K562 (cell line): Measurements from ENCODE around the gene TCF12. TPM values are rescaled to one million over a fixed set of nuclear protein-coding genes. Genes with fewer than 3 reads are reported as not detected.

ENCODE experiments used
- ATAC-seq: fragments of 200-7000 bp; cut with Tn5 transposase; 3 replicates; pipeline ENCODE4 v1.9.1; 2020; ENCODE audit warnings: moderate library complexity
- BruUV-seq: library from RNA; stranded (reverse); fragments of 400-500 nt; replicated peaks from 2 replicates; lab custom pipeline; 2021; lab: Mats Ljungman, UMichigan
- CTCF ChIA-PET: fragments of 300-600 bp; formaldehyde crosslinking; extraction: SDS; loops from one replicate; lab custom pipeline; 2021; ENCODE audit warnings: low intra/inter-chr PET ratio; lab: Yijun Ruan, JAX
- POLR2A ChIA-PET: fragments of 300-600, 350-650 bp; sonication (Branson Sonifier 250); formaldehyde crosslinking; extraction: SDS; loops from one replicate; lab custom pipeline; 2021; ENCODE audit warnings: antibody characterized with exemption, inconsistent platforms; lab: Yijun Ruan, JAX
- DNase-seq, 4 experiments: peaks; one replicate each; pipeline versions ENCODE4 v3.0.0 to v3.0.0-alpha.2; 2011 to 2018; ENCODE audit warnings: low spot score in 3 of 4, mixed read lengths in 3 of 4; ENCODE audit errors: extremely low read depth in 1 of 4
- FAIRE-seq: peaks from 2 replicates; lab custom pipeline; 2011; peaks lifted over from hg19 to GRCh38; lab: Jason Lieb, UNC
- H2AFZ ChIP-seq: 2 replicates; pipeline ENCODE4 v1.6.0; 2011; ENCODE audit warnings: low read depth, low read length, control low read depth, inconsistent platforms
- H3K27ac ChIP-seq: fragments of 200-600 bp; 3 replicates; pipeline ENCODE4 v1.8.0; 2011; ENCODE audit warnings: low read depth, mild to moderate bottlenecking, control low read depth, inconsistent platforms, low read length, moderate library complexity, mixed read lengths; ENCODE audit errors: extremely low read depth
- H3K27me3 ChIP-seq, 2 experiments: fragments of 300-600 bp in 1 of 2; 2 replicates in 1 of 2; 3 replicates in 1 of 2; pipeline versions ENCODE4 v1.6.0 to v1.8.0; 2011; ENCODE audit warnings: inconsistent platforms in 2 of 2, low read length in 2 of 2, mild to moderate bottlenecking in 1 of 2, mixed read lengths in 1 of 2, moderate library complexity in 1 of 2; ENCODE audit not compliant: control insufficient read depth in 2 of 2, insufficient read depth in 2 of 2
- H3K36me3 ChIP-seq: fragments of 300-600 bp; 3 replicates; pipeline ENCODE4 v1.8.0; 2011; ENCODE audit warnings: mild to moderate bottlenecking, low read length, inconsistent platforms; ENCODE audit not compliant: control insufficient read depth, insufficient read depth
- H3K4me1 ChIP-seq, 2 experiments: fragments of 200-600 bp in 1 of 2; replicated peaks in 1 of 2; 2 replicates in 1 of 2; 3 replicates in 1 of 2; pipeline versions ENCODE4 v1.5.1 to v1.8.0; 2011; ENCODE audit warnings: inconsistent platforms in 2 of 2, low read length in 2 of 2, mild to moderate bottlenecking in 1 of 2, mixed read lengths in 1 of 2, moderate library complexity in 1 of 2; ENCODE audit not compliant: control insufficient read depth in 2 of 2, insufficient read depth in 2 of 2
- H3K4me2 ChIP-seq: 2 replicates; pipeline ENCODE4 v1.6.1; 2011; ENCODE audit warnings: low read length, control low read depth, inconsistent platforms, mixed read lengths; ENCODE audit not compliant: insufficient read depth
- H3K4me3 ChIP-seq: fragments of 200-600 bp; sonication (generic), shearing (Covaris generic); 2 replicates; pipeline ENCODE4 v1.5.1; 2016; ENCODE audit warnings: control low read depth, inconsistent platforms
- H3K79me2 ChIP-seq: fragments of 200-600 bp; 3 replicates; pipeline ENCODE4 v1.8.0; 2011; ENCODE audit warnings: low read length, inconsistent platforms; ENCODE audit not compliant: control insufficient read depth, insufficient read depth
- H3K9ac ChIP-seq, 2 experiments: 2 replicates each; pipeline versions ENCODE4 v1.6.0 to v1.6.1; 2011; ENCODE audit warnings: low read depth in 2 of 2, low read length in 2 of 2, control low read depth in 1 of 2, inconsistent platforms in 1 of 2, mild to moderate bottlenecking in 1 of 2, mixed read lengths in 1 of 2; ENCODE audit not compliant: insufficient read depth in 1 of 2
- H3K9me1 ChIP-seq: one replicate; pipeline ENCODE4 v1.6.0; 2011; ENCODE audit warnings: inconsistent platforms, mild to moderate bottlenecking, low read length, moderate library complexity; ENCODE audit not compliant: control insufficient read depth, insufficient read depth
- H3K9me3 ChIP-seq: replicated peaks from 2 replicates; pipeline ENCODE4 v1.5.1; 2011; ENCODE audit warnings: low read depth, low read length, inconsistent platforms; ENCODE audit not compliant: control insufficient read depth, insufficient read depth
- H4K20me1 ChIP-seq: replicated peaks from 2 replicates; pipeline ENCODE4 v1.6.1; 2011; ENCODE audit warnings: low read length, inconsistent platforms, mixed read lengths; ENCODE audit not compliant: control insufficient read depth, insufficient read depth
- CBX5 ChIP-seq: IDR thresholded peaks from 2 replicates; pipeline ENCODE4 v1.6.1; 2014; ENCODE audit warnings: low read depth, borderline replicate concordance
- ESRRA ChIP-seq: fragments of 450-650 bp; IDR thresholded peaks from 2 replicates; pipeline ENCODE4 v1.6.1; 2014; ENCODE audit warnings: low read depth, mild to moderate bottlenecking, moderate library complexity, borderline replicate concordance
- FUS ChIP-seq: fragments of 200-400 bp; formaldehyde crosslinking; optimal IDR thresholded peaks from 2 replicates; pipeline ENCODE3; 2017; ENCODE audit warnings: low read depth, low read length
- HIVEP1 ChIP-seq: fragments of 250-450 bp; sonication (Bioruptor Pico); IDR thresholded peaks from 2 replicates; pipeline ENCODE4 v1.4.0; 2020; ENCODE audit warnings: mild to moderate bottlenecking
- HSF4 ChIP-seq: fragments of 250-450 bp; sonication (Bioruptor Pico); IDR thresholded peaks from 2 replicates; pipeline ENCODE4 v2.1.2; 2022; ENCODE audit warnings: mild to moderate bottlenecking, moderate library complexity, borderline replicate concordance
- RFX5 ChIP-seq: IDR thresholded peaks from 2 replicates; pipeline ENCODE4 v1.6.1; 2011; ENCODE audit warnings: low read depth, mild to moderate bottlenecking, improper control_type of control experiment, low read length
- ZNF224 ChIP-seq: sonication (generic); formaldehyde crosslinking; IDR thresholded peaks from 2 replicates; pipeline ENCODE4 v1.8.0; 2022; ENCODE audit warnings: mild to moderate bottlenecking, missing genetic modification reagents
- ZNF398 ChIP-seq: fragments of 250-450 bp; sonication (Bioruptor Pico); IDR thresholded peaks from 2 replicates; pipeline ENCODE4 v1.8.0; 2021; ENCODE audit warnings: moderate library complexity, mild to moderate bottlenecking, inconsistent platforms
- ZNF444 ChIP-seq: fragments of 250-450 bp; sonication (Bioruptor Pico); IDR thresholded peaks from 2 replicates; pipeline ENCODE4 v1.4.0; 2020; ENCODE audit warnings: mild to moderate bottlenecking, moderate library complexity
- ZNF551 ChIP-seq: fragments of 250-450 bp; sonication (Bioruptor Pico); IDR thresholded peaks from 2 replicates; pipeline ENCODE4 v1.5.0; 2021; ENCODE audit warnings: mild to moderate bottlenecking, moderate library complexity
- in situ Hi-C: fragments of 300-500 bp; cut with MboI; formaldehyde crosslinking; loops from 4 replicates; pipeline ENCODE4 v1.15.0; 2018; ENCODE audit warnings: inconsistent platforms, mixed read lengths
- intact Hi-C: fragments of 100-400 bp; cut with micrococcal nuclease; formaldehyde crosslinking; loops from 2 replicates; pipeline ENCODE4 v1.14.2; 2022
- polyA plus RNA-seq, 8 experiments: library from polyadenylated mRNA; depleted of rRNA in 4 of 8; stranded (reverse) in 5 of 8; unstranded in 3 of 8; fragments of >200 nt; fragmentation: Nextera tagmentation in 2 of 8; fragmentation: Illumina TruSeq in 1 of 8; extraction: Ambion mirVana in 2 of 8; extraction: Trizol in 1 of 8; gene quantifications; 2 replicates each; pipeline versions ENCODE4 v1.2.1 to v1.2.3, GENCODE V29; 2011 to 2014; ENCODE audit warnings: inconsistent platforms in 1 of 8, missing spikeins in 1 of 8
- total RNA-seq, 7 experiments: library from RNA; depleted of rRNA in 6 of 7; stranded (reverse); fragments of >200 nt in 6 of 7; fragmentation: Illumina TruSeq in 2 of 7; extraction: Trizol in 2 of 7; gene quantifications; 2 replicates each; pipeline versions ENCODE4 v1.2.1 to v1.2.3, GENCODE V29; 2011 to 2021; ENCODE audit warnings: low replicate concordance in 1 of 7
- TF ChIP-seq, protein P1 (sequence below), 2 experiments: IDR thresholded peaks; 2 replicates each; pipeline ENCODE4 v1.6.1; 2012; ENCODE audit warnings: improper control_type of control experiment in 2 of 2, low read depth in 2 of 2, low read length in 2 of 2, borderline replicate concordance in 1 of 2

Gene TCF12
- total and polyA plus RNA-seq, 9 of the 15 experiments (the other 6 are each of a cell fraction or from before 2014, with no cell fraction given), result 10.5 to 132 (median 52.9) TPM

- Histone ChIP-seq H3K4me1 (peaks cover 4 to 14% of the 10 kb centered on the region in 2 experiments; a peak in 4 of 5 replicates), H3K27me3 (no peaks in the 10 kb centered on the region), H3K36me3 (peaks cover 2% of the 10 kb centered on the region; the same call in 1 of the 3 replicates), H3K9me3 (0 out of 2 replicates have a peak, but pooled peaks cover 2% of the 10 kb centered on the region), H3K9ac (no peak overlapping the region), H4K20me1 (no peaks in the 10 kb centered on the region), H3K9me1 (no peaks in the 10 kb centered on the region), H3K27ac (no peak overlapping the region), H3K79me2 (peaks cover 19% of the 10 kb centered on the region; the same call in 2 of the 3 replicates), H2AFZ (no peak overlapping the region), H3K4me3 (no peak overlapping the region), H3K4me2 (no peak overlapping the region)
- TF ChIP-seq ZNF551 (CRISPR knock-in tag) (no peak), HIVEP1 (CRISPR knock-in tag) (no peak), ZNF444 (CRISPR knock-in tag) (no peak), HSF4 (CRISPR knock-in tag) (no peak)
- CTCF ChIA-PET, result no interaction called here
- ATAC-seq, result no peak
- POLR2A ChIA-PET, result interaction anchor here (0.8 to 1.1 kb wide), 2 partner anchors 12 to 186 kb away, joined by 3 read pairs; no protein-coding TSS in a partner anchor
- no peak for FAIRE-seq
- in situ Hi-C loops (no loop called here), intact Hi-C loops (loop anchor here (10.0 kb wide), 1 partner anchor 653 kb away; no protein-coding TSS in a partner anchor)
- no TSS peak for BruUV-seq
- DNase-seq, result no peak
These were observed 229.8 kb downstream of the TCF12 start for GRCh38 chr15:57148262-57148661.

DNA sequence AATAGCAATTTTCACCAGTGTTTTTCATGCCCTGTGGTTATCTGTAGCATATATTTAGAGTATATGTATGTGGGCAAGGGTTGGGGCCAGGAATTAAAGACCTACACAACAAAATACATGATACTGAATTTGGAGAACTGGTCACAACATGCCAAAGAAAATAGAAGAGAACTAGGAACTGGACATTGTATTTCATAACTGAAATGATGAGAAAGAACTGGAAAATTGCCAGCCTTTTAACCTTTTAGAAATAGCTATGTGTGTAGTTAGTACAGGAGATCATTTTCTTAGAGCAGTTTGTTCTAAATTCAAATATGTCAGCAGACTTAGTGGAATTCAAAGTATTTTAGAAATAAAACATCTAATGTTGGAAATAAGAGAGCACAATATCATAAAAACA, 230.8 kb downstream of the TCF12 start:
- Histone ChIP-seq H3K79me2 (peaks cover 15% of the 10 kb centered on the region; the same call in 2 of the 3 replicates), H3K4me1 (peaks cover 4 to 5% of the 10 kb centered on the region in 2 experiments; a peak in 4 of 5 replicates), H3K4me2 (no peak overlapping the region), H3K9me1 (no peaks in the 10 kb centered on the region), H3K27me3 (no peaks in the 10 kb centered on the region), H4K20me1 (no peaks in the 10 kb centered on the region), H3K9me3 (0 out of 2 replicates have a peak, but pooled peaks cover 2% of the 10 kb centered on the region), H3K27ac (no peak overlapping the region), H3K9ac (no peak overlapping the region), H2AFZ (no peak overlapping the region), H3K36me3 (peaks cover 2% of the 10 kb centered on the region; the same call in 1 of the 3 replicates), H3K4me3 (no peak overlapping the region)
- ATAC-seq (no peak), FAIRE-seq (no peak), DNase-seq (no peak)
- no TSS peak for BruUV-seq
- CTCF ChIA-PET, result no interaction called here
- POLR2A ChIA-PET, result interaction anchor here (1.1 kb wide), 1 partner anchor 13 kb away, joined by 3 read pairs; no protein-coding TSS in a partner anchor
- in situ Hi-C loops, result no loop called here
- intact Hi-C loops, result loop anchor here (10.0 kb wide), 1 partner anchor 654 kb away; no protein-coding TSS in a partner anchor
- TF ChIP-seq ESRRA (no peak), RFX5 (no peak), CBX5 (no peak), ZNF224 (CRISPR knock-in tag) (no peak), ZNF398 (CRISPR knock-in tag) (no peak), FUS (no peak)
- TF ChIP-seq, protein P1, sequence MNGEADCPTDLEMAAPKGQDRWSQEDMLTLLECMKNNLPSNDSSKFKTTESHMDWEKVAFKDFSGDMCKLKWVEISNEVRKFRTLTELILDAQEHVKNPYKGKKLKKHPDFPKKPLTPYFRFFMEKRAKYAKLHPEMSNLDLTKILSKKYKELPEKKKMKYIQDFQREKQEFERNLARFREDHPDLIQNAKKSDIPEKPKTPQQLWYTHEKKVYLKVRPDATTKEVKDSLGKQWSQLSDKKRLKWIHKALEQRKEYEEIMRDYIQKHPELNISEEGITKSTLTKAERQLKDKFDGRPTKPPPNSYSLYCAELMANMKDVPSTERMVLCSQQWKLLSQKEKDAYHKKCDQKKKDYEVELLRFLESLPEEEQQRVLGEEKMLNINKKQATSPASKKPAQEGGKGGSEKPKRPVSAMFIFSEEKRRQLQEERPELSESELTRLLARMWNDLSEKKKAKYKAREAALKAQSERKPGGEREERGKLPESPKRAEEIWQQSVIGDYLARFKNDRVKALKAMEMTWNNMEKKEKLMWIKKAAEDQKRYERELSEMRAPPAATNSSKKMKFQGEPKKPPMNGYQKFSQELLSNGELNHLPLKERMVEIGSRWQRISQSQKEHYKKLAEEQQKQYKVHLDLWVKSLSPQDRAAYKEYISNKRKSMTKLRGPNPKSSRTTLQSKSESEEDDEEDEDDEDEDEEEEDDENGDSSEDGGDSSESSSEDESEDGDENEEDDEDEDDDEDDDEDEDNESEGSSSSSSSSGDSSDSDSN (IDR thresholded peaks at IDR 0.05; ENCODE audit: borderline replicate concordance in 1 of 2, low read depth in 2 of 2, low read length in 2 of 2), result no peak
